ENCODE measurements around the gene SRXN1. TPM values are rescaled to one million over a fixed set of nuclear protein-coding genes. Genes with fewer than 3 reads are reported as not detected.

The SRXN1 gene
- total and polyA plus RNA-seq, 9 donors = 12.0 to 34.2 (median 25.1) TPM

DNA sequence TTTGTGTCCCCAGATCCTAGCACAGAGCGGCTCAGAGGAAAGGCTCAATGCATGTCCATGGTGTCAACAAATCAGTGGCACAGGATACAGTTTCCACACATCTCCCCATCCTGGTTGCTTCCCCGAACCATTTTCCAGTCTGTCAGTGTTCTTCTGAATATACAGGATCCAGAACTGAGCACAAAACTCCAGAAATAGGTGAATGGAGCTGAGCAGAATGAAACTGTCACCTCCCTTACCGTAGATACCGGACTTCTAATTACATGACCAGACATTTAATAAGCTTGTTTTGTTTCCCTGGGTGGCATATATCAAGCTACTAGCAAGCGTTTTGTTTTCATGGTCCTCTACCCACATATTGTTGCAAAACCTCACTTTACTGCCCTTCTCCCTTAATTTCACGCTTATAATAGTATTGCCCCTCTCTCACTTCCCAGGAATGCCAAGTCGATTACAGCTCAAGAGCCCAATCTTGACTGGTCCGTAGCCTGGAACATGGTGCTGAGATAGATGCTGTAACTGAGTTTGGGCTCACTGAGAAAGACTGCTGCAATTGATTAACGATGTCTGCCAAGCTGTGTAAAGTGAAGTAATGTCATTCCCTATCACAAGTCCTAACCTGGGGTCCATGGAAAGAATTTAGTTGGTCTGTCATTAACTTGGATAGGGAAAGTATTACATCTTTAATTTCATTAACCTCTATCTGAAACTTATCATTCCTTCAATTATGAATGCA, 34.6 kb upstream of the SRXN1 start:
- TF ChIP-seq POLR2A (IDR thresholded peaks at IDR 0.05) = no peak
- TF ChIP-seq, protein P1, sequence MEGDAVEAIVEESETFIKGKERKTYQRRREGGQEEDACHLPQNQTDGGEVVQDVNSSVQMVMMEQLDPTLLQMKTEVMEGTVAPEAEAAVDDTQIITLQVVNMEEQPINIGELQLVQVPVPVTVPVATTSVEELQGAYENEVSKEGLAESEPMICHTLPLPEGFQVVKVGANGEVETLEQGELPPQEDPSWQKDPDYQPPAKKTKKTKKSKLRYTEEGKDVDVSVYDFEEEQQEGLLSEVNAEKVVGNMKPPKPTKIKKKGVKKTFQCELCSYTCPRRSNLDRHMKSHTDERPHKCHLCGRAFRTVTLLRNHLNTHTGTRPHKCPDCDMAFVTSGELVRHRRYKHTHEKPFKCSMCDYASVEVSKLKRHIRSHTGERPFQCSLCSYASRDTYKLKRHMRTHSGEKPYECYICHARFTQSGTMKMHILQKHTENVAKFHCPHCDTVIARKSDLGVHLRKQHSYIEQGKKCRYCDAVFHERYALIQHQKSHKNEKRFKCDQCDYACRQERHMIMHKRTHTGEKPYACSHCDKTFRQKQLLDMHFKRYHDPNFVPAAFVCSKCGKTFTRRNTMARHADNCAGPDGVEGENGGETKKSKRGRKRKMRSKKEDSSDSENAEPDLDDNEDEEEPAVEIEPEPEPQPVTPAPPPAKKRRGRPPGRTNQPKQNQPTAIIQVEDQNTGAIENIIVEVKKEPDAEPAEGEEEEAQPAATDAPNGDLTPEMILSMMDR (IDR thresholded peaks at IDR 0.05) = no peak
- TF ChIP-seq EP300 (IDR thresholded peaks at IDR 0.05) = no peak
- Histone ChIP-seq H3K27ac (no peak overlapping the region), H3K4me3 (no peak overlapping the region), H3K36me3 (no peaks in the 10 kb centered on the region), H3K4me1 (ENCODE audit: insufficient read depth) (no peaks in the 10 kb centered on the region), H3K9me3 (no peaks in the 10 kb centered on the region), H3K27me3 (no peaks in the 10 kb centered on the region)
- DNase-seq = no peak
- WGBS, 3 donors = 69 to 72% (median 70%) methylated on average over 9 of the region's 9 CpGs
- intact Hi-C loops (cut with DNase I) = no loop called here

DNA sequence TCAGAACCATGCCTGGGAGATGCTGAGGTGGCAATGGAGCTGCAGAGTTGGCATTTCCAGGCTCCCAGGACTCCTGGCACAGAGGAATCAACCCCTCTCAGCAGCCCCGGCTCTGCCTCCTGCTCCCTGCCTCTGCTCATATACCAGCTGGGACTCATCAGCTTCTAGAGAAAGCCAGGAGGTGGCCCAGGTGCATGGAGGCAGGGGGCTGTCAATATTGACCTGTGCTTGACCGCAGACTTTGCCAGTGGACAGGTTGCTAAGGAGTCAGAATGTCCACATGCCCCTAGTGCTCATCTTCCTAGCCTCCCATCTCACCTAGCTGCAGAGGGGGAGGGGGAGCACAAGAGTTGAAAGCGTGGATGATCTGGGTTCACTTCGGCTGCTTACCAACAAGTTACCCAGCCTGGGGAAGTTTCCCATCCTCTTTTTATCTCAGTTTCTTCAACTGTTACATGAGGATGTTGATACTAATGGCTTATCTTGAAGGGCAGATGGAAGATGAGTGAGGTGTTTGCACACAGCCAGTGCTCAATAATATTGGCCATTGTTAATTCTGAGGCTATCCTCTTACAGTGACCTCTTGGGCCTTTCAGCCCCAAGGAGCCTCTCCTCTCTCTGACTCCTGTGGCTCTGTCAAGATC, 31.8 kb upstream of the SRXN1 start:
- TF ChIP-seq EP300 (IDR thresholded peaks at IDR 0.05) = no peak
- TF ChIP-seq, protein P1 (IDR thresholded peaks at IDR 0.05) = no peak
- no peak for TF ChIP-seq POLR2A (IDR thresholded peaks at IDR 0.05)
- intact Hi-C loops (cut with DNase I) = no loop called here
- no peak for DNase-seq
- Histone ChIP-seq H3K9me3 (no peaks in the 10 kb centered on the region), H3K4me3 (no peak overlapping the region), H3K27ac (no peak overlapping the region), H3K27me3 (no peaks in the 10 kb centered on the region), H3K4me1 (ENCODE audit: insufficient read depth) (no peaks in the 10 kb centered on the region), H3K36me3 (no peaks in the 10 kb centered on the region)
- 55 to 71% (median 57%) methylated on average over 4 of the region's 4 CpGs for WGBS, 3 donors

DNA sequence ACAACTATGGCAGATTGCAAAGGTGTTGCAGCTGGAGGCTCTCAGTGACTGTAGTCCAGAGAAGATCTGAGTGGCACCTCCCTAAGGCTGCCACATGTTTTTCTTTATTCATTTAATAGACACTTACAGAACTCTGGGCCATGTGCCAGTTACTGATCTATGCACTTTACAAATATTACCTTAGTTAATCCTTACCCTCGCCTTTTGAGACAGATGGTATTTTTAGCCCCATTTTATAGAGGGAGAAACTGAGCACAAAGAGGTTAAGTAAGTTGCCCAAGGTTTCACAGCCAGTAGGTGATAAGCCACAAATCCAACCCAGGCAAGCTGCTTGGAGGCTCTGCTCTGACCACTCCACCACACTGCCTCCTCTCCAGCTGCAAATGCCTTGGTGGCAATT, 29.1 kb upstream of the SRXN1 start:
- intact Hi-C loops (cut with DNase I) = no loop called here
- 74 to 88% (median 78%) methylated on average over 1 of the region's 1 CpG for WGBS, 3 donors
- no peaks in the 10 kb centered on the region for H3K36me3 ChIP-seq
- H3K4me1 ChIP-seq (ENCODE audit: insufficient read depth) = no peaks in the 10 kb centered on the region
- no peak for TF ChIP-seq EP300 (IDR thresholded peaks at IDR 0.05)
- TF ChIP-seq, protein P1 (IDR thresholded peaks at IDR 0.05) = no peak
- TF ChIP-seq POLR2A (IDR thresholded peaks at IDR 0.05) = no peak
- H3K27ac ChIP-seq = no peak overlapping the region
- DNase-seq = no peak
- no peaks in the 10 kb centered on the region for H3K9me3 ChIP-seq
- H3K27me3 ChIP-seq = no peaks in the 10 kb centered on the region
- no peak overlapping the region for H3K4me3 ChIP-seq

DNA sequence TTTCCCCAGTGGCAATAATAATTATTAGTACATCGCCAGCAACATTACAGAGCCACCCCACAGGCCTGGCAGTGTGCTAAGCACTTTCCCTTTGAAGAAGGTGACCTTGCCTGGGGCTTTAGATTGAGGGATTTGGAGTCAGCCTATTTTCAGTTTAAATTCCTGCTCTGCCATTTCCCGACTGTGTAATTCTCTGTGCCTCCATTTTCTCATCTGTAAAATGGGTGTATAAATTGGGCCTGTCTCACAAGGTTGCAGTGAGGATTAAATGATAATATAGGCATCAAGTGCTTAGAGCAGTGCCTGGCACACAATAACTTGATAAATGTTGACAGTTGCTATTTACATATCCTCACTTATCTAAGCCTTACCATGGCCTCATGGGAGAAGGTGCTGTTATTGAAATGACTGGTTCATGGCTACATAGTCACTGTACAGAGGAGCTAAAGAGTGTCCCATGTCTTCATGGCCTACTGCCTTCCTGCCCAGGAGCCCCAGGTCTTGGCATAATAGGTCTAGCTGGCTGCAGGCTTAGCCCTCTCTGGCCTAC, 27.7 kb upstream of the SRXN1 start:
- Histone ChIP-seq H3K27ac (no peak overlapping the region), H3K4me3 (no peak overlapping the region), H3K36me3 (no peaks in the 10 kb centered on the region), H3K27me3 (no peaks in the 10 kb centered on the region), H3K9me3 (no peaks in the 10 kb centered on the region), H3K4me1 (ENCODE audit: insufficient read depth) (peaks cover 4% of the 10 kb centered on the region)
- DNase-seq = no peak
- TF ChIP-seq, protein P1 (IDR thresholded peaks at IDR 0.05) = no peak
- TF ChIP-seq POLR2A (IDR thresholded peaks at IDR 0.05) (no peak), EP300 (IDR thresholded peaks at IDR 0.05) (no peak)
- WGBS, 3 donors = 73 to 74% (median 74%) methylated on average over 2 of the region's 2 CpGs
- intact Hi-C loops (cut with DNase I) = no loop called here
